Esophagus muscularis mucosa (tissue), 4 donors: ENCODE data around the gene NEK3. TPM values are rescaled to one million over a fixed set of nuclear protein-coding genes. Genes with fewer than 3 reads are reported as not detected.

ENCODE experiments used
- DNase-seq: peaks from one replicate; pipeline ENCODE4 v3.0.0-alpha.2; 2017; ENCODE audit errors: extremely low spot score
- H3K27ac ChIP-seq, 4 donors: fragments of 200-600 bp; sonication (generic); replicated peaks in 1 of 4; 1 replicate in 3 of 4; 2 replicates in 1 of 4; pipeline ENCODE4 v1.5.1; 2016 to 2019; ENCODE audit warnings: mild to moderate bottlenecking in 1 of 4
- H3K27me3 ChIP-seq, 4 donors: fragments of 200-600 bp; sonication (generic); one replicate each; pipeline versions ENCODE4 v1.5.1 to v1.6.0; 2016 to 2019
- H3K36me3 ChIP-seq, 4 donors: fragments of 200-600 bp; sonication (generic); one replicate each; pipeline ENCODE4 v1.5.1; 2016 to 2019
- H3K4me1 ChIP-seq, 4 donors: fragments of 200-600 bp; sonication (generic); one replicate each; pipeline ENCODE4 v1.5.1; 2016 to 2019
- H3K4me3 ChIP-seq, 4 donors: fragments of 200-600 bp; sonication (generic); 1 replicate in 2 of 4; 2 replicates in 2 of 4; pipeline ENCODE4 v1.5.1; 2016 to 2019; ENCODE audit warnings: mild to moderate bottlenecking in 4 of 4, moderate library complexity in 1 of 4
- H3K9me3 ChIP-seq, 4 donors: fragments of 200-600 bp; sonication (generic); 1 replicate in 3 of 4; 2 replicates in 1 of 4; pipeline ENCODE4 v1.5.1; 2016 to 2019
- EP300 ChIP-seq: sonication (generic); formaldehyde crosslinking; IDR thresholded peaks from one replicate; pipeline ENCODE4 v1.6.1; 2017; ENCODE audit warnings: antibody characterized with exemption
- POLR2A ChIP-seq: fragments of 450-650 bp; IDR thresholded peaks from one replicate; pipeline ENCODE4 v1.6.1; 2017; ENCODE audit warnings: antibody characterized with exemption, moderate library complexity, mild to moderate bottlenecking, low read depth
- POLR2AphosphoS5 ChIP-seq, 2 donors: sonication (generic); formaldehyde crosslinking; IDR thresholded peaks; one replicate each; pipeline ENCODE4 v1.6.1; 2017; ENCODE audit warnings: antibody characterized with exemption in 2 of 2
- WGBS: methylation state at CpG from one replicate; pipeline ENCODE4 v1.1.5; 2018; 5-methylcytosine and 5-hydroxymethylcytosine counted together
- intact Hi-C: fragments of 100-400 bp; cut with DNase I; formaldehyde crosslinking; loops from one replicate; pipeline ENCODE4 v1.15.1; 2023
- total RNA-seq, 4 donors: library from RNA; depleted of rRNA; stranded (reverse); fragments of >200 nt; gene quantifications; one replicate each; pipeline versions ENCODE4 v1.1.0 to v1.2.1, GENCODE V29; 2016
- TF ChIP-seq, protein P1 (sequence below), 3 experiments: fragments of 200-600 bp in 2 of 3; fragments of 450-650 bp in 1 of 3; sonication (generic) in 2 of 3; IDR thresholded peaks; one replicate each; pipeline ENCODE4 v1.5.1; 2017 to 2019; ENCODE audit warnings: antibody characterized with exemption in 3 of 3, mild to moderate bottlenecking in 2 of 3, moderate library complexity in 1 of 3

The NEK3 gene
- total RNA-seq, 4 donors from 2014 or later, result 5.0 to 11.6 (median 6.9) TPM

DNA sequence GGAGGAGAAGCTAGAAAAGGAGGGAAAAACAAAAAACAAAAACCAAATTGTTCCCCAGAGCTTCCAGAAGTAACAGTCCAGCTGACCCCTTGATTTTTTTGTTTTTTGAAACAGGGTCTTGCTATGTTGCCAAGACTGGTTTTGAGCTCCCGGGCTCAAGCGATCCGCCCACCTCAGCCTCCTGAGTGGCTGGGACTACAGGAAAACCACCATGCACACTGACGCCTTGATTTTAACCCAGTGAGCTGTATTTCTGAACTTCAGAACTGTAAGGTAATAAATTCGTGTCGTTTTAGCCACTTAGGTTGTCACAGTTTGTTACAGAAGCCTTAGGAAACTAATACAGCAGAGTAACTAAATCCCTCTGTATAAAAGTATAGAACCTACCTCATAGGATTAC lies 1.1 kb upstream of the NEK3 start:
- no peak overlapping the region for H3K4me3 ChIP-seq
- H3K36me3 ChIP-seq, result peaks cover 0 to 5% (median 0%) of the 10 kb centered on the region in 4 donors
- no peaks in the 10 kb centered on the region for H3K27me3 ChIP-seq
- H3K9me3 ChIP-seq, result no peaks in the 10 kb centered on the region
- TF ChIP-seq POLR2AphosphoS5 (IDR thresholded peaks at IDR 0.05), result no peak
- TF ChIP-seq, protein P1, sequence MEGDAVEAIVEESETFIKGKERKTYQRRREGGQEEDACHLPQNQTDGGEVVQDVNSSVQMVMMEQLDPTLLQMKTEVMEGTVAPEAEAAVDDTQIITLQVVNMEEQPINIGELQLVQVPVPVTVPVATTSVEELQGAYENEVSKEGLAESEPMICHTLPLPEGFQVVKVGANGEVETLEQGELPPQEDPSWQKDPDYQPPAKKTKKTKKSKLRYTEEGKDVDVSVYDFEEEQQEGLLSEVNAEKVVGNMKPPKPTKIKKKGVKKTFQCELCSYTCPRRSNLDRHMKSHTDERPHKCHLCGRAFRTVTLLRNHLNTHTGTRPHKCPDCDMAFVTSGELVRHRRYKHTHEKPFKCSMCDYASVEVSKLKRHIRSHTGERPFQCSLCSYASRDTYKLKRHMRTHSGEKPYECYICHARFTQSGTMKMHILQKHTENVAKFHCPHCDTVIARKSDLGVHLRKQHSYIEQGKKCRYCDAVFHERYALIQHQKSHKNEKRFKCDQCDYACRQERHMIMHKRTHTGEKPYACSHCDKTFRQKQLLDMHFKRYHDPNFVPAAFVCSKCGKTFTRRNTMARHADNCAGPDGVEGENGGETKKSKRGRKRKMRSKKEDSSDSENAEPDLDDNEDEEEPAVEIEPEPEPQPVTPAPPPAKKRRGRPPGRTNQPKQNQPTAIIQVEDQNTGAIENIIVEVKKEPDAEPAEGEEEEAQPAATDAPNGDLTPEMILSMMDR (IDR thresholded peaks at IDR 0.05), result no peak
- TF ChIP-seq POLR2A, result no peak
- TF ChIP-seq EP300, result no peak
- intact Hi-C loops, result no loop called here
- H3K4me1 ChIP-seq, result peaks cover 17 to 34% (median 25%) of the 10 kb centered on the region in 4 donors
- no peak overlapping the region for H3K27ac ChIP-seq
- DNase-seq, result no peak
- WGBS, result 71% methylated on average over 6 of the region's 6 CpGs

DNA sequence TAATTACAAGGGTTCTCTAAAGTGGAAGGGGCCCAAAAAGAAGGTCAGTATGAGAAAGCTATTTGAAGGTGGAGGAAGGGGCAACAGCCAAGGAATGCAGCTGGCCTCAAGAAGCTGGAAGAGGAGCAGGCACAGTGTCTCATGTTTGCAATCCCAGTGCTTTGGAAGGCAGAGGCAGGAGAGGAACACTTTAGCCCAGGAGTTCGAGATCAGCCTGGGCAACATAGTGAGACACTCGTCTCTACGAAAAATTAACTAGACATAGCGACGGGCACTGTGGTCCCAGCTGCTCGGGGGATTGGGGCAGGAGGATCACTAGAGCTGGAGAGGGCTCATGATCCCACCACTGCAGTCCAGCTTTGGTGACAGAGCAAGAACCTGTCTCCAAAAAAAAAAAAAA lies 656 bp upstream of the NEK3 start:
- TF ChIP-seq POLR2AphosphoS5 (IDR thresholded peaks at IDR 0.05) (no peak), EP300 (no peak), POLR2A (no peak)
- TF ChIP-seq, protein P1 (IDR thresholded peaks at IDR 0.05), result no peak
- DNase-seq, result no peak
- no peaks in the 10 kb centered on the region for H3K9me3 ChIP-seq
- H3K36me3 ChIP-seq, result peaks cover 0 to 4% (median under 1%) of the 10 kb centered on the region in 4 donors
- 100% methylated on average over 6 of the region's 6 CpGs for WGBS
- peak overlapping the region in 3 of 4 donors; percentile 83 to 86 (median 85) for H3K27ac ChIP-seq
- peaks cover 17 to 34% (median 25%) of the 10 kb centered on the region in 4 donors for H3K4me1 ChIP-seq
- peak overlapping the region; percentile 79 to 97 (median 85) for H3K4me3 ChIP-seq
- intact Hi-C loops, result no loop called here
- no peaks in the 10 kb centered on the region for H3K27me3 ChIP-seq

DNA sequence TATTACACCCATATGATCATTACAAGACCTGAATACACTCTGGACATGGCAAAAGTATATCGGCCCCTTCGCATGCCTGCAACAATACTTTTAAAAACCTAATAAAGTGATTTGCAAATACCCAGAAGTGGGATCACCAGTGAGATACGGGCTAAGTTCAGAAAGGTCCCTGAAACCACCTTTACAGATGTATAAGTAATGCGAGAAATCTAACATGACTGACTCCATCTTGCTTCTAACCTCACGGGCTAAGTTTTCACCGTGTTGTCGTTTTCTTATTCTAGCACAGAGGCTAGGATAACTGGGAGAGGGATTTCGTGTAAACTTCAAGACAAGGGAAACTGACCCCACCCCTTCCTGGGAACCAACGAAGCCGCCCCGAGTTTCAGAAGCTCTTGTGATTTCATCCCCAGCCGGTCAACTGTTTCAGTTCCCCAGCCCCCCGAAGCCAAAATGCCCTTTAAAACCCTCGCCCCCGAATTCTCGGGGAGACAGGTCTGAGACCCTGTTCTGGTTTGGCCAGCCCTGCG lies 703 bp downstream of the NEK3 start:
- WGBS, result 6% methylated on average over 16 of the region's 17 CpGs
- Histone ChIP-seq H3K4me3 (peak overlapping the region; percentile 79 to 97 (median 85)), H3K4me1 (peaks cover 17 to 34% (median 25%) of the 10 kb centered on the region in 4 donors), H3K9me3 (no peaks in the 10 kb centered on the region), H3K27me3 (no peaks in the 10 kb centered on the region), H3K36me3 (peaks cover 0 to 9% (median 0%) of the 10 kb centered on the region in 4 donors), H3K27ac (peak overlapping the region; percentile 83 to 89 (median 86))
- DNase-seq, result peak; percentile 92
- TF ChIP-seq EP300 (no peak), POLR2AphosphoS5 (IDR thresholded peaks at IDR 0.05) (no peak), POLR2A (no peak)
- TF ChIP-seq, protein P1 (IDR thresholded peaks at IDR 0.05), result no peak
- intact Hi-C loops, result loop anchor here (2.0 kb wide), 1 partner anchor 34 kb away; no protein-coding TSS in a partner anchor

DNA sequence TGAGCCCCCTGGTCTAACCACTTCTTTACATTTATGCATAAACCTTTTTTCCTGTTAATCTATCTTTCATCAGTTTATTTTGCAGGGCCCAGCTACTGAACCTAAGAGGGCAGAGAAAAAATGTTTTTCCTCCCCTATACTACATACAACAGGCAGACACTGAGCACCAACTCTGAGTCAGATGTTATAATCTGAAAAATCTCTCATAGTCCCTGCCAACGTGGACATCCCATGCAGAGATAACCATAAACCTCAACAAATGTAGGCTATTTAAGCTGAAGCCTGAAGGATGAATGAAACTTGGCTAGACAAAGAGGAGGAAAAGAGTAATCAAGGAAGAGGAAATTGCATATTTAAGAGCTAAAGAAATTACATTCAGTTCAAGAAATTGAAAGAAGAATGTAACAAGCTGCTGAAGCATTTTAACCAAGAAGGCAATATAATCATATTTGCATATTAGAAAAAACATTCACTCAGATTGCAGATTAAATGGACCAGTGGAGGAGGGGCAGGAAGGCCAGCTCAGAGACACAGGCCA lies 2.6 kb downstream of the NEK3 start:
- intact Hi-C loops, result no loop called here
- Histone ChIP-seq H3K4me3 (no peak overlapping the region), H3K9me3 (no peaks in the 10 kb centered on the region), H3K4me1 (peaks cover 14 to 27% (median 21%) of the 10 kb centered on the region in 4 donors), H3K36me3 (peaks cover 0 to 15% (median 1%) of the 10 kb centered on the region in 4 donors), H3K27me3 (no peaks in the 10 kb centered on the region), H3K27ac (no peak overlapping the region)
- 53% methylated on average over 1 of the region's 1 CpG for WGBS
- no peak for TF ChIP-seq POLR2A
- no peak for DNase-seq

DNA sequence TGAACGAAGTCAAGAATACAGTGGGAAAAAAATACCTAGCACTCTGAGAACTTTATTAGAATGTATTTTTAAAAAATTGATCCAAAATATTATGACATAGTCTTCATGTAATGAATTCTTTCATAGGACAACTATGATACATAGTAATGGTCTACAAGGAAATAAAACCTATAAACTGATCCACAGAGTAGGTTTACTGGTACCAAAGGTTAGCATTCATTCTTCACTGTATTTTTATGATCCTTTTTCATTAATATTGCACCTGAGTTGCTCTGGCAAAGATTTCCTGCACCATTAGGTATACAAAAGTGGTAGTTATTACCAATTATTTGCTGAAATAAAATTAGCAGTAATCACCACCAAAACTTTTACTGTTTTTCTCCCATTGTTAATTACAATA lies 4.2 kb downstream of the NEK3 start:
- intact Hi-C loops, result no loop called here
- WGBS, result 94% methylated on average over 1 of the region's 1 CpG
- Histone ChIP-seq H3K27me3 (no peaks in the 10 kb centered on the region), H3K4me1 (peaks cover 13 to 25% (median 21%) of the 10 kb centered on the region in 4 donors), H3K36me3 (peaks cover 8 to 31% (median 16%) of the 10 kb centered on the region in 4 donors), H3K4me3 (no peak overlapping the region), H3K9me3 (no peaks in the 10 kb centered on the region), H3K27ac (no peak overlapping the region)
- TF ChIP-seq POLR2A, result no peak
- no peak for DNase-seq
